Measurements from ENCODE around the gene STRN3. TPM values are rescaled to one million over a fixed set of nuclear protein-coding genes. Genes with fewer than 3 reads are reported as not detected.
"Not testable (repeated sequence)": the region's sequence is repeated elsewhere in the genome, so short reads cannot be mapped to it uniquely, and the experiment has no call there.

Gene STRN3
- total RNA-seq, result 42.0 TPM
- long read RNA-seq, partial matches to known transcripts, result 2 of 10 reads
- long read RNA-seq, other reads (novel, unspliced or antisense), result 8 of 10 reads

GRCh38 chr14:31026077-31026449, at the start of gene STRN3:
Gene STRN3 (minus strand): TSS chr14:31026379. CDS start chr14:31026185, 194 bp downstream.
- no peak for DNase-seq (ENCODE audit: low spot score)

- no peak for DNase-seq (ENCODE audit: low spot score)
Measured at GRCh38 chr14:31075144-31075543, 49.0 kb upstream of the STRN3 start.

GRCh38 chr14:31071151-31071550, 45.0 kb upstream of the STRN3 start:
- no peak for DNase-seq (ENCODE audit: low spot score)

GRCh38 chr14:31070431-31070830, 44.3 kb upstream of the STRN3 start:
- no peak for DNase-seq (ENCODE audit: low spot score)

GRCh38 chr14:31069343-31069742, 43.2 kb upstream of the STRN3 start:
- DNase-seq (ENCODE audit: low spot score), result no peak

GRCh38 chr14:31068235-31068634, 42.1 kb upstream of the STRN3 start:
- no peak for DNase-seq (ENCODE audit: low spot score)

- DNase-seq (ENCODE audit: low spot score), result not testable (repeated sequence)
Measured at GRCh38 chr14:31062908-31063307, 36.7 kb upstream of the STRN3 start.

GRCh38 chr14:31060253-31060875, 34.2 kb upstream of the STRN3 start:
- no peak for DNase-seq (ENCODE audit: low spot score)

- no peak for DNase-seq (ENCODE audit: low spot score)
Measured at GRCh38 chr14:31059152-31059924, 33.2 kb upstream of the STRN3 start.

GRCh38 chr14:31057701-31058364, 31.7 kb upstream of the STRN3 start:
- no peak for DNase-seq (ENCODE audit: low spot score)

- DNase-seq (ENCODE audit: low spot score), result no peak
Measured at GRCh38 chr14:31057035-31057434, 30.9 kb upstream of the STRN3 start.

GRCh38 chr14:31052905-31053586, 26.9 kb upstream of the STRN3 start:
- DNase-seq (ENCODE audit: low spot score), result not testable (repeated sequence)

GRCh38 chr14:31051511-31051910, 25.3 kb upstream of the STRN3 start:
- DNase-seq (ENCODE audit: low spot score), result no peak

- DNase-seq (ENCODE audit: low spot score), result no peak
Measured at GRCh38 chr14:31051023-31051422, 24.8 kb upstream of the STRN3 start.

GRCh38 chr14:31047503-31047902, 21.3 kb upstream of the STRN3 start:
- DNase-seq (ENCODE audit: low spot score), result no peak

GRCh38 chr14:31045501-31046080, 19.4 kb upstream of the STRN3 start:
- DNase-seq (ENCODE audit: low spot score), result no peak

- no peak for DNase-seq (ENCODE audit: low spot score)
Measured at GRCh38 chr14:31043379-31043778, 17.2 kb upstream of the STRN3 start.

GRCh38 chr14:31042893-31043292, 16.7 kb upstream of the STRN3 start:
- DNase-seq (ENCODE audit: low spot score), result not testable (repeated sequence)

GRCh38 chr14:31042300-31042699, 16.1 kb upstream of the STRN3 start:
- no peak for DNase-seq (ENCODE audit: low spot score)

GRCh38 chr14:31038521-31039166, 12.5 kb upstream of the STRN3 start:
- DNase-seq (ENCODE audit: low spot score), result no peak

Data from mesenteric fat pad (tissue), 1 donor.